ENCODE measurements around the gene CCDC92B.
A peak's percentile ranks its signal among the peaks of the same experiment; 100 is the strongest.

The CCDC92B gene

DNA sequence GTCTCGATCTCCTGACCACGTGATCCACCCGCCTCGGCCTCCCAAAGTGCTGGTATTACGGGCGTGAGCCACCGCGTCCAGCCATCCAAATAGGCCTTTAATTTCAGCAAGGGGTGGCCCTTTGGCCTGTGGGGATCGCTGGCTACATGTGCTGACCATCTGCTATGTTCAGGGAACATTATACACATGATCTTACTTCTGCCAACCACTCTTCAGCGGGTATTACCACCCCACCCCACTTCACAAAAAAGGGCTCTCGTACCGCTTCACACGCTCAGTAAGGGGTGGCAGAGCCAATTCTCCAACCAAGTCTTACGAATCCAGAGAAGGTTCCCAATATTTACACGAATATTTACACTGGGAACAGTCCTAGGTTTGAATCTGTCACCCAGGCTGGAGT, 11.8 kb downstream of the CCDC92B start:
- no peaks in the 10 kb centered on the region for H4K20me1 ChIP-seq
- no peak overlapping the region for H3K4me2 ChIP-seq
- no peaks in the 10 kb centered on the region for H3K27me3 ChIP-seq
- H3K27ac ChIP-seq = no peak overlapping the region
- H3K9ac ChIP-seq = no peak overlapping the region
- H3K4me3 ChIP-seq = no peak overlapping the region
- H3K36me3 ChIP-seq = no peaks in the 10 kb centered on the region
- TF ChIP-seq Cebpa-rat (IDR thresholded peaks at IDR 0.05) = no peak
- H3K9me3 ChIP-seq (replicated peaks in 1 of 11) = no peaks in the 10 kb centered on the region
- H3K4me1 ChIP-seq = 0 out of 20 replicates have a peak, but pooled peaks cover 0 to 3% (median 0%) of the 10 kb centered on the region in 10 experiments

DNA sequence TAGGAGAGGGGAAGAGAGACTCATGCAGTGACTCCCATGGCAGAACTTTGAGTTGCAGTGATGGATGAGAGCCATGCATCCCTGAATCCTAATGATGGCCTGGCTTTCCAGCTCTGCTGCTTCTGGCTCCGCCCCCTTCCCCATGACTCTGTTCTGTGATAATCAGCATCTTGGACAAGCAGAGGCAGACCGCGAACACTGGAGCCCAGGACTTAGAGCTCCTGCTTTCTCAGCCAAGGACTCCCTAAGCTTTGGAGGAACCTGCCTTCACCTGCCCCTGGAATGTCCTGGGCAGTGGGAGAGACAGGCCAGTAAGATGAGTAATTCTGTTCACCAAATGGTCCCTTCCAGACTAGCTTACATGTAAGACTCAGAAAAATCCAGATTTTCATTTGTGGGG, 12.5 kb downstream of the CCDC92B start:
- Histone ChIP-seq H3K4me2 (no peak overlapping the region), H3K4me3 (no peak overlapping the region), H3K9ac (no peak overlapping the region), H3K4me1 (0 out of 20 replicates have a peak, but pooled peaks cover 0 to 3% (median 0%) of the 10 kb centered on the region in 10 experiments), H3K27me3 (no peaks in the 10 kb centered on the region), H3K36me3 (no peaks in the 10 kb centered on the region), H3K9me3 (replicated peaks in 1 of 11) (no peaks in the 10 kb centered on the region), H3K27ac (no peak overlapping the region), H4K20me1 (no peaks in the 10 kb centered on the region)
- no peak for TF ChIP-seq Cebpa-rat (IDR thresholded peaks at IDR 0.05)

DNA sequence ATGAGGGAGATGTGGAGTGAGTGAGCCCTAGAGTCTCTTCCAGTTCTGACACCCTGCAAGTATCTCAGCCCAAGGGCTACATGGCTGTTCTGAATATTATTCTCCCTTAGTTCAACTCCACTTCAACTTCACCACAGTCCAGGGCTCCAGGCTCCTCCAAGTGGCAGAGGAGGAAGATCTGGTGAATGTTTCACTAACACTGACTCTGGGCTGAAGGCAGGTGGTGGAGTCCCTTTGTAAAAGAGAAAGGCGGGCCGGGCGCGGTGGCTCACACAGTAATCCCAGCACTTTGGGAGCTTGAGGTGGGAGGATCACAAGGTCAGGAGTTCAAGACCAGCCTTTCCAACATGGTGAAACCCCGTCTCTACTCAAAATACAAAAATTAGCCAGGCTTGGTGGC, 13.6 kb downstream of the CCDC92B start:
- Histone ChIP-seq H3K4me2 (no peak overlapping the region), H3K36me3 (no peaks in the 10 kb centered on the region), H3K27me3 (no peaks in the 10 kb centered on the region), H3K9ac (no peak overlapping the region), H4K20me1 (0 out of 22 replicates have a peak, but pooled peaks cover 0 to 6% (median 0%) of the 10 kb centered on the region in 11 experiments), H3K9me3 (replicated peaks in 1 of 11) (no peaks in the 10 kb centered on the region), H3K4me3 (no peak overlapping the region), H3K4me1 (0 out of 20 replicates have a peak, but pooled peaks cover 0 to 3% (median 0%) of the 10 kb centered on the region in 10 experiments), H3K27ac (no peak overlapping the region)
- no peak for TF ChIP-seq Cebpa-rat (IDR thresholded peaks at IDR 0.05)

DNA sequence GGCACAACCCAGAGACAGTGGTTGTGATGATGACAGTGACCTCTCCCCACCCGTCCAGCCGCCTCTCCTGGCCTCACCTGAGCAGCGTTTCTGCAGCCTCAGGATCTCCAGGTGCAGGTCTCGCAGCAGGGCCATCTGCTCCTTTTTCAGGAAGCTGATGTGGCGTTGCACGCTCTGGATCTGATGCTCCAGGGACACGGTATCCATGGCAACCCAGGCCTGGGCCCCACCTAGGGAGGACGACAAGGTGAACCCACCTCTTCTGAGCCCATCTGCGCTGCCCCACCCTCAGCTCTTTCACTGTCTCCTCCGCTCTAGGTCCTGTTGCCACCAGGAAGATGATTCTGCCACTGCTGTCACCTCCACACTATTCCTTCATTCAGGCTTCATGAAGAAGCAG, 14.5 kb downstream of the CCDC92B start:
- H3K9me3 ChIP-seq (replicated peaks in 1 of 11) = no peaks in the 10 kb centered on the region
- H3K27ac ChIP-seq = no peak overlapping the region
- 0 out of 20 replicates have a peak, but pooled peaks cover 0 to 3% (median 0%) of the 10 kb centered on the region in 10 experiments for H3K4me1 ChIP-seq
- TF ChIP-seq Cebpa-rat (IDR thresholded peaks at IDR 0.05) = no peak
- no peaks in the 10 kb centered on the region for H3K27me3 ChIP-seq
- H4K20me1 ChIP-seq = 0 out of 22 replicates have a peak, but pooled peaks cover 0 to 6% (median 0%) of the 10 kb centered on the region in 11 experiments
- H3K4me2 ChIP-seq = no peak overlapping the region
- H3K9ac ChIP-seq = no peak overlapping the region
- no peaks in the 10 kb centered on the region for H3K36me3 ChIP-seq
- no peak overlapping the region for H3K4me3 ChIP-seq

DNA sequence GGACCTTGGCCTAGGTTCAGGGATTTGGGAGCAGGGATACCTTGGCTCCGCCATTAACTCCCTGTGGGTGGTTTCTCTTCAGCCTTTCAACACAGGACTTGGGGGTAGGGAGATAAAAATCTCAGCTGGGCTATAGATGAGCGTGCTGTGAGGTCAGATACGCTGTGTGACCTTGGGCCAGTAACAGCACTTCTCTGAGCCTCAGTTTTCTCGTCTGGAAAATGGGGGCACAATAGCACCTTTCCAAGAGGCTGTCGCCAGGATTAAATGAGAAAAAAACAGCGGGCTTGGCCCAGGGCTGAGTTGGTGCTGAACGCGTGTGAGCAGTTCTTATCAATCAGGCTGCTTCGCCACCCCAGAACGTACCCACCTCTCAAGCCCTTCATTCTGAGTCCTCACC, 17.6 kb downstream of the CCDC92B start:
- Histone ChIP-seq H4K20me1 (0 out of 22 replicates have a peak, but pooled peaks cover 0 to 6% (median 0%) of the 10 kb centered on the region in 11 experiments), H3K9ac (no peak overlapping the region), H3K4me3 (no peak overlapping the region), H3K27ac (no peak overlapping the region), H3K4me2 (no peak overlapping the region), H3K27me3 (peaks cover 0 to 7% (median 5%) of the 10 kb centered on the region in 11 experiments; a peak in 16 of 22 replicates), H3K9me3 (replicated peaks in 1 of 11) (no peaks in the 10 kb centered on the region), H3K4me1 (peaks cover 0 to 10% (median 5%) of the 10 kb centered on the region in 10 experiments; a peak in 9 of 20 replicates), H3K36me3 (no peaks in the 10 kb centered on the region)
- TF ChIP-seq Cebpa-rat (IDR thresholded peaks at IDR 0.05) = no peak

DNA sequence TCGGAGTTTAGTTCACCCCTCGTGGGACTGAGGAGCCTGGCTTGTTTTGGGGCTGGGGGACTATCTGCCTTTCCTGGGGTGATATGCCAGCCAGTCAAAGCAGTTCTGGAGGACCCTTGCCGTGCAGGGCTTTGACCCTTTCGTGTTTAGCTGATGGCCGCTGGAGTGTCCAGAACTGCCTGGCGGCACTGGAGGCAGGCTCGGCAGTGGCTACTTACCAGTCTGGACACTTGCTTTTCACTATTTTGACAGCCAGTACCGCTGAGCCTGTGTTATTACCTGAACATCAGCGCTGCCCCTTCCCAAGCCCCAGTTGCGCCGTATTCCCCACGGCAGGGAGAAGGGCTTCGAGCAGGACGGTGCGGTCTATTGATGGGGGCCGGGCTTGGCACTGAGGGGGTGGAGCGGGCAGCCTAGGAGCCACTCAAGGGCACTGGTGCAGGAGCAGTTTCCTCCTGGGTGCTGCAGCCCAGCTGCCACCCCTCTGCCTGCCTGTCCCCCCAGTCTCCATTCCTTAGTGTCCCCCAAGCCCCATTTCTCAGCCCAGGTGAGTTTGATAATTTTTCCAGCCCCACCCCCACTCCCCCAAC, 18.6 kb downstream of the CCDC92B start:
- Histone ChIP-seq H3K4me3 (no peak overlapping the region), H3K9me3 (replicated peaks in 1 of 11) (no peaks in the 10 kb centered on the region), H3K9ac (no peak overlapping the region), H3K4me2 (no peak overlapping the region), H3K36me3 (no peaks in the 10 kb centered on the region), H3K27ac (no peak overlapping the region), H3K27me3 (peaks cover 2 to 17% (median 15%) of the 10 kb centered on the region in 11 experiments), H3K4me1 (peaks cover 0 to 10% (median 5%) of the 10 kb centered on the region in 10 experiments; a peak in 9 of 20 replicates), H4K20me1 (0 out of 22 replicates have a peak, but pooled peaks cover 0 to 6% (median 0%) of the 10 kb centered on the region in 11 experiments)
- no peak for TF ChIP-seq Cebpa-rat (IDR thresholded peaks at IDR 0.05)

DNA sequence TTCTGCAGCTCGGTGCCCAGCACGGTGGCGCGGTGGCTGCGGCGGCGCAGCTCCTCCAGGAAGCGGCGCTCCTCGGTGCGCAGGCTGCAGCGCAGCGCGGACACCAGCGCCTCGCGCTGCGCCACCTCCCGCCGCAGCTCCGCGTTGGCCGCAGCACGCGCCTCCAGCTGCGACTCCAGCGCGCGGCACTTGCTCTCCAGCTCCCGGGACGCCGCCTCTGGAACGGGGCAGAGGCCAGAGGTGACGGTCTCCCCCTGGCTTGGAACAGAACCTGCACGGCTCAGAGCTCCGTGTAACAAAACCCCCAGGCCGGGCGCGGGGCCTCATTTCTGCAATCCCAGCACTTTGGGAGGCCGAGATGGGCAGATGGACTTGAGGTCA, 24.7 kb downstream of the CCDC92B start:
- Histone ChIP-seq H3K4me2 (peak overlapping the region; percentile 34 to 73 (median 51)), H3K4me3 (peak overlapping the region in 5 of 10 experiments; percentile 21 to 49 (median 33); a peak in 7 of 20 replicates), H3K27ac (no peak overlapping the region), H4K20me1 (peaks cover 0 to 24% (median 0%) of the 10 kb centered on the region in 11 experiments; a peak in 4 of 22 replicates), H3K9me3 (replicated peaks in 1 of 11) (no peaks in the 10 kb centered on the region), H3K4me1 (peaks cover 9 to 16% (median 13%) of the 10 kb centered on the region in 10 experiments; a peak in 14 of 20 replicates), H3K9ac (no peak overlapping the region), H3K36me3 (no peaks in the 10 kb centered on the region), H3K27me3 (peaks cover 39 to 66% (median 61%) of the 10 kb centered on the region in 11 experiments)
- TF ChIP-seq Cebpa-rat (IDR thresholded peaks at IDR 0.05) = no peak

DNA sequence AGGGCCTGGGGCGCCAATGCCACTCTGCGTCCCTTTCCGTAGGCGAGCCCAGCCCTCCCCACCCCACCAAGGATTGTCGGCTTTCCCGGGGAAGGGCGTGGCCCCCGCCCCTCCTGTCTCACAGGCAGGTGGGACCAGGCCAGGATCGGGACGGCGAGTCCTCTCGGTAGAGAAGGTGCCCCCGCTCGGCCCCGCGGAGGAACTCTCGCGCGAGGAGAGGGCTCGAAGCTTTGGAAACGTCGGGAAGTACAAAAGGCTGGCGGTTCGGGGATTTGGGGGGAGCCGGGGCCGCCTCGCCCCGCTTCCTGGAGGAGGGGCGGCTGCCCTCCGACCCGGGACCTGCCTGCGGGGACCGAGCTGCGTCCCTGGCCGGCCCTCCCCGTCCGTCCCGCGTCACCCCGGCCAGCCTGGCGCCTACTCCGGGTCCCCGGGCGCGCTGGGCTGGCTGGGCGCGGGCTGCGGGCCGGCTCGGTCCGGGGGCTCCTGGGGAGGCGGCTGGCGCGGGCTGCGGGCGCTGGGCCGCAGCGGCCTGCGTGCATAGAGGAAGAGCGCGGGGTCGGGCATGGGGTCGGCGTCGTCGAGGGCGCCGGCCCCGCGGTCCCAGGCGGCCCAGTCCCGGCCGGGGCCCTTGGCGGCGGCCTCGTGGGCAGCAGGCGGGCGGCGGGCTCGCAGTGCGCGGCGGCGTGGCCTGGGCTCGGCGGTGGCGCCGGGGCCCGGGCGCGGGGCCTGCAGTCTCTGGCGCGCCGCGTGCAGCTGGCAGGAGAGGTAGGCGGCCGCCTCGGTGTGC, 25.3 kb downstream of the CCDC92B start:
- Histone ChIP-seq H3K4me3 (peak overlapping the region in 5 of 10 experiments; percentile 21 to 49 (median 33); a peak in 7 of 20 replicates), H3K9ac (no peak overlapping the region)

DNA sequence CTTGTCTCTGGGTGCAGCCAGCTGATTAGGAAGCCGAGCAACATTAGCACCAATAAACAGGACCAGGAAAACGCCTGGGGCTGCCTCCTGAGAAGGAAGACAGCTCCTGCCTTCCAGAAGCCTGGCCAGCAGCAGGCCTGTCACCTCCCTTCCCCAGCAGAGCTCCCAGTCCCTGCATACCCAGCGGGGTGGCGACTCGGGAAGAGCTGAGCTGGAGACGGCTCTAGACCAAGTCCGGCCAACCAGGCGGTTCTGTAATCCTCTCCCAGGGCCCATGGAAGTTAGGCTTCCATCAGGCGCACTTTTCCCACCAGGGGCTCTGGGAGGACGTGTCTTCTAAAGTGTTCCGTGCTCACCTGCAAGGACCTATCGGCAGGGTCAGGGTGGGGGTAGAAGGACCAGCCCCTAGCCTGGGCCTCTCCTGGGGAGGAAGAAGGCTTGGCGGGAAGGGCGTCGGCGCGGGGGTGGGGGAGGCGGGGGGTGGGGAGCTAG, 25.9 kb downstream of the CCDC92B start:
- H3K4me1 ChIP-seq = peaks cover 6 to 17% (median 12%) of the 10 kb centered on the region in 10 experiments; a peak in 14 of 20 replicates
- H3K27me3 ChIP-seq = peaks cover 39 to 66% (median 61%) of the 10 kb centered on the region in 11 experiments
- H3K4me2 ChIP-seq = no peak overlapping the region
- TF ChIP-seq Cebpa-rat (IDR thresholded peaks at IDR 0.05) = no peak
- peaks cover 0 to 24% (median 0%) of the 10 kb centered on the region in 11 experiments; a peak in 4 of 22 replicates for H4K20me1 ChIP-seq
- no peaks in the 10 kb centered on the region; a peak in 1 of 22 replicates for H3K36me3 ChIP-seq
- H3K9ac ChIP-seq = no peak overlapping the region
- no peaks in the 10 kb centered on the region for H3K9me3 ChIP-seq (replicated peaks in 1 of 11)
- no peak overlapping the region for H3K4me3 ChIP-seq
- H3K27ac ChIP-seq = no peak overlapping the region

More for the DNA sequence above, 25.3 kb downstream of the CCDC92B start:
- H3K4me2 ChIP-seq = peak overlapping the region; percentile 34 to 73 (median 51)
- peaks cover 39 to 66% (median 61%) of the 10 kb centered on the region in 11 experiments for H3K27me3 ChIP-seq
- H3K9me3 ChIP-seq (replicated peaks in 1 of 11) = no peaks in the 10 kb centered on the region
- H3K27ac ChIP-seq = no peak overlapping the region
- H4K20me1 ChIP-seq = peaks cover 0 to 24% (median 0%) of the 10 kb centered on the region in 11 experiments; a peak in 4 of 22 replicates
- no peaks in the 10 kb centered on the region; a peak in 1 of 22 replicates for H3K36me3 ChIP-seq
- TF ChIP-seq Cebpa-rat (IDR thresholded peaks at IDR 0.05) = no peak
- peaks cover 9 to 17% (median 15%) of the 10 kb centered on the region in 10 experiments; a peak in 14 of 20 replicates for H3K4me1 ChIP-seq
